Measurements from ENCODE around the gene ASXL3.

The ASXL3 gene

GRCh38 chr18:33665187-33665586, 87.2 kb downstream of the ASXL3 start:
- no peak for DNase-seq

DNA sequence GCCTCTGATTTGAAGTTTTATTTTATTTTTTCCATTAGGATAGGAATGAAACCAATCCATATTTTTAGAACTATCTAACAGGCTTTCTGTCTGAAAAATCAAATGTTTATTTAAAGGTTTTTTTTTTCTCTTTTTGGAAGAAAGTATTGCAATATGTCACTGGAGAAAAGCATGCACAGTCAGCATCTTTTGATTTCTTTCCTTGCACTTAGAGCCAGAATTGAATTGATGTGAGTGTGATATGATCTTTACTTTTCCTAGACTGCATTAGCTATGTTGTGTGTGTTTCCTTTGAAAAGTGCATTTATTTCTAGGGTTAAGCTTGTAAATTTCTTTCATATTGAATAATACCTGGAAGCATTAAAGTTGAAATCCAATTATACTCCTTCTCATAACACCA, 87.6 kb downstream of the ASXL3 start:
- no peak for DNase-seq

DNA sequence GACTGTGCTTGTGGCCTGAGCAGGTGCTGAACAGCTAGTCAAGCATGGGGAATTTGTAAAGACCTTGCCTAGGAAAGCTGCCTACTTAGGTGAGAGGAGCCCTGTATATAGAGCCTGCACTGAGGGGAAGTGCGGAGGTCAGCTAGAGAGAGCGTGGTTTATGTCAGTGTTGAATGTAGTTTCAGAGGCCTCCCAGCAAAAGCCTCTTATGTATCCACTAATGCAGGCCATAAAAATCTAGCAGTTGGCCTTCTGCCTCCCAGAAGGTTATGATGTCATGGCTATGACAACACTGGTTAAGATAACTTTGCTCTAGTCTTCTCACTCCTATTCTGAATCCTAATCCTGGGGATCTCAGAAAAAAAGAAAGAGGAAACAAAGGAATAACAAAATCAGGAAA, 88.9 kb downstream of the ASXL3 start:
- no peak for DNase-seq

DNA sequence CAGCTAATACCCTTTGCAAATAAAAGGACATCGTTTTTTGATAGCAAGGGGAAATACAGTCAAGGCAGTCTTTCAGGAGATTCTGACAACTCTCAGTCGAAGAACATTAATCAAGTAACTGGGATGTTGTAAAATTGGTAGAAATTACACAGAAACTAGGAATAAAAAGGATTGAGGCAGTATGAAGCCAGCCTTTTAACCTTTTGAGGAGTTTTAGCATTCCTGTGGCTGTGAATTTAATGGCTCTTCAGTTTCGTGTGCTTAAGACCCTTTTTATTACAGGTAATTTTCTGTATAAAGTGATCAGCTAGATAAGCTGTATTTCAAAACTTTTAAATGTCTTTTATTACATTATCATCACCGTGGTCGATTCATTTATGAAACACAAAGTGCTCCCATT, 91.6 kb downstream of the ASXL3 start:
- no peak for DNase-seq

- DNase-seq: no peak
These were observed 92.0 kb downstream of the ASXL3 start for GRCh38 chr18:33670029-33670428.

- no peak for DNase-seq
These were observed 95.7 kb downstream of the ASXL3 start for GRCh38 chr18:33673689-33674088.

DNA sequence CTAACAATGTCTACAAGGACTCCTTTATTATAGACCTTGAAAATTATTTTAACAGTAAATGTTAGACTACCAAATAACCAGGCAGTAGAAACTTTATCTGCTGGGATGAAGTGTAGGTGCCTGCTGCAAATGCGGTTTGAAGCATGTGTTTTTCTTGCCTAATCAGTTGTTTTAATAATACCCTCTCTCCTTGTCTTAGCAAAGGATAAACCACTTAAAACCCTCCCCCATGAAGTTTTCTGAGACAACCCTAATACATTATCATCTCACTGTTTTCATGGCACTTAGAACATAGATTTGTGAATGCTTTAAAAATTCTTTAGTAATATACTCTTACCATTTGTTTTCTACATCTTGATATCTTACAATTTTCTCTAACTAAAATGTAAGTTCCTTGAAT, 98.6 kb downstream of the ASXL3 start:
- no peak for DNase-seq

GRCh38 chr18:33677891-33678290, 99.9 kb downstream of the ASXL3 start:
- DNase-seq: no peak

DNA sequence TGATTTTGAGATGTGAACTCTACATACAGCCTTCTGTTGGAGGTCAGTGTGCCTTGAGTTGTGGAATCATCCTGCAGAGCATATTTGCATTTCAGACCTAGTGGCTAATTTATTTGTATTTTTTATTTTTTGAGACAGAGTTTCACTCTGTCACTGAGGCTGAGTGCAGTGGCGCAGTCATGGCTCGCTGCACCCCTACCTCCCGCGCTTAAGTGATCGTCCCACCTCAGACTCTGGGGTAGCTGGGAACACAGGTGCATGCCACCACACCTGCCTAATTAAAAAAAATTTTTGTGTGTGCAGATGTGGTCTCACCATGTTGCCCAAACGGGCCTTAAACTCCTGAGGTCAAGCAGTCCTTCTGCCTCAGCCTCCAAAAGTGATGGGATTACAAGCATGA, 104.4 kb downstream of the ASXL3 start:
- DNase-seq: no peak

DNA sequence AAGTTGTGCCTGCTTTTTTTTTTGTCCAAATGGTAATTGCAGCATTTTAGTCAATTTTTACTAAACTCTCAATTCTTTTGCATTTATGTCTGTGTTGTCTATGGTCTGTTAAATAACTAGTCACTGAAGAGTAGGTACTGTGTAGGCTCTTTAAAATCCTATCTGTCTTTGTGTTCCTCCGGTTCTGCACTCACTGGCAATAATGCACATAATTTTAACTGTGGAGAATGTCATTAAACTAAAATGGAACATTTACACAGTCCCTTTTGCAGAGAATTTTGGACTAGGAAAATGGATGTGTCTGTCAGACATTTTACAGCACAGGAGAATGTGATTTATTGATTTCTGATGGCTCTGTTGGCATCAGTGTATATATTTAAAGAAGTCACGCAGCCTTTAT, 116.6 kb downstream of the ASXL3 start:
- no peak for DNase-seq

DNA sequence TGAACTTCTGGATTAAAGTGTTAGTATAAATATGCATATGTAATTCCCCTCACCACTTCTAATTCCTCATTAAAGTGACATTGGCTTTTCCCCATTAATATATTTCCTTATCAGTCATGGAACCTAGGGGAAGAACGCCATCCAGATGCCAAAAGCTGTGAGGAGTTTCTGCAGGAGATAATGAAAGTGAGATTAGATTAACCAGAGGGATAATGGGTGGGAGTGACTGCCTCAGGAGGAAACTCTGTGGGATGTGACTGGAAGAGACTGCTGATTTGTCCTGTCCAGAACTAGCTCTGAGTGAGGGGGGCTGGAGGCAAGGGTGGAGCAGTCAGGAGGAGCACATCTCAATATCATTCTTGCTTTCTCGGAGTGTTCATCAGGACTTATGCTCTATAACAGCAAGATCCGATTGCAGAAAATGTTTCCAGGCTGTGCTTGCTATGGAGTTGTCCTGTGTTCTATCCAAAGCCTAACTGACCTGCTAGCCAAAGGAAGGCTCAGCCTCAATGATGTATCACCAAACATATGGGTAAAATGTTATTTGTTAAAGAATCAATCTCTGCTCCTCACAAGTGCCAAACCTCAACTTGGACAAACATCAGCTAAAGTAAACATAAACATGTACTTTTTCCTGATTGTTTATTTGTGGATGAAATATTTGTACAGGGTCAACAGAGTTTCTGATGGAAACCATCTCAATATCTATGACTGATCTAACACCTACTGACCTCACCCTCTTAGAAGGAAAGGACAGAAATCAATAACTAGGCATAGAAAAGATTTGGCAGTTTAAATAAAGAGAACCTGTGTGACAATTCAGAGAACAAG, 118.5 kb downstream of the ASXL3 start:
- no peak for DNase-seq

DNA sequence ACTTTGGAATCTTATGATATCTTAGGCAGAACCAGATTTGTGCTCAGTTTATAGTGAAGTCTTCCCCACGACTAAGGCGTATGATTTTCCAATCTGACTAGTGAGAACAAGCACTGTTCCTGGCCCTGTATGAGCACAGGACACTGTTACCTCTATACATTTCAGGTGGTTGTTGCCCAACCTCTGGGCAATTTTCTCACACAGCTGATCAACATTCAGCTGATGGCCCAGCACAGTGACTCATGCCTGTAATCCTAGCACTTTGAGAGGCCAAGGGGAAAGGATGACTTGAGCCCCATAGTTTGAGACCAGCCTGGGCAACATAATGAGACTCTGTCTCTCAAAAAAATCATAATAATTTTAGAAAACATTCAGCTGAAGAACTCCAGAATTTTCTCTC, 119.5 kb downstream of the ASXL3 start:
- DNase-seq: no peak

GRCh38 chr18:33699372-33699771, 121.4 kb downstream of the ASXL3 start:
- DNase-seq: no peak

DNA sequence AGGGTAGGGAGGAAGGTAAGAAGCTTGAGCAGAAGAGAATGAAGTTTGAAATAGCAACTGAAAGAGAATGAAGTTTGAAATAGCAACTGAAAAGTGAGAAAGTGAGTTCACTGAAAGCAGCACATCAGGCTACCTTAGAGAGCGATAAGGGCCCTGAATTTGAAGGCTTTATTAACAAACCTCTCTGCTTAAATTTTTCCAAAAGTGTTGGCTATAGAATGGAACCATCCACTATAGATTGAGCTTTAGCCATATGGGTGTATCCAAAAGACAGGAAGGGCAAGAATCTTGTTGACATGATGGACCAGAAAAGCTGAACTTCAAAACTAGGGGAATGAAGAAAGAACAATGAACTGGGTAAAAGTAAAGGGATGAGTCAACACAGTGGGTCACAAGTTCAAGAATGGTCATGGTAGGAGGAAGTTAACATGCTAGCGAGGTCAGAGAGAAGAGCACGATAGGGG, 122.5 kb downstream of the ASXL3 start:
- no peak for DNase-seq

GRCh38 chr18:33702625-33703024, 124.6 kb downstream of the ASXL3 start:
- no peak for DNase-seq

DNA sequence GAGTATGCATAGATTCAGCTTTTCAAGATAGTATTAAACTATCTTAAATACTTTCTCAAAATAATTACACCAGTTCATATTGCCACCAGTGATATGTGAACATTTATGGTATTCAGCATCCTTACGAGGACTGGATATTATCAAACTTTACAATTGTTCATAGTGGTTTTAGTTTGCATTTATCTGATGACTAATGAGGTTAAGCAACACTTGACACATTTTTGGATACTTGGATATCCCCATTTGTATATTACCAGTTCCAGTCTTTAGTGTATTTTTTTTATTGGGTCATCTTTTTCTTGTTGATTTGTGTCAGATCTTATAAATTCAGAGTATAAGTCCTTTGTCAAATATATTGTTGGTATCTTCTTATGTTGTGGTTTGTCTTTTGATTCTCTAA, 128.4 kb downstream of the ASXL3 start:
- no peak for DNase-seq

GRCh38 chr18:33708876-33709275, 130.9 kb downstream of the ASXL3 start:
- no peak for DNase-seq

DNA sequence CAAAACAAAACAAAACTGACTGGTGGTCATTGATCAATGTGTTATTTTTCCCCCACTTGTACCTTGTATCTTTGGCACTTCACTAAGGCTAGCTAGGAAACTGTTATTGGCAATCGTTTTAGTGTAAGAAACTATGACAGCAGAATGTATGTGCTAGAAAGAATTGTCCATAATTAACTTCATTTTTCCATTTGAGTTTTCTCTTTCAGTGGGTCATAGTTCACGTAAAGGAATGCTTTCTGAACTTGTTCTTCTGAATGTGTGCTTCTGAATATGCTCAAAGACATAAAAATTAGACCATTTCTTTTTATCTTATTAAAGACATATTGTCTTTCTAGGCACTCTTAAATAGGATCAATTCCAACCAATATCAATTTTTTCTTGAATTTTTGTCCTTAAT, 132.2 kb downstream of the ASXL3 start:
- no peak for DNase-seq

- DNase-seq: no peak
These were observed 133.5 kb downstream of the ASXL3 start for GRCh38 chr18:33711514-33711913.

- DNase-seq: no peak
These were observed 134.7 kb downstream of the ASXL3 start for GRCh38 chr18:33712719-33713118.

- DNase-seq: no peak
These were observed 138.2 kb downstream of the ASXL3 start for GRCh38 chr18:33716061-33716683.

DNA sequence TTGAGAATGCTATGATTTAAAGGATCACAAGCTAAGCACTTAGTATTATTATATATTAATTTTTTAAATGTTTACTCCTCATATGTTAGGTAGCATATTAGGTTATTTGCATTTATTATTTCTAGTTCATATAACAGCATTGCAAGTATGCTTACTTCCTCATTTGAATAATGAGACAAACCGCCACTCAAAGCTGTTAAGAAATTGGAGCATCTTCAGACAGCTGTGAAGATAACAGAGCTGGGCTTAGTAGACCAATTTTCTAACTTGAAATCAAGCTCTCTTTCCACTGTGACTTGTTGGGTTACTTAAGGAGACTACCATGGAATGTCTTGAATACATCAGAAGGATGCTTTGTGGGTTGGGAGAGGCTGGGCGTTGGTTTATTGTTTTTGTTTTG, 139.3 kb downstream of the ASXL3 start:
- no peak for DNase-seq

GRCh38 chr18:33720133-33720532, 142.1 kb downstream of the ASXL3 start:
- DNase-seq: no peak

GRCh38 chr18:33729556-33729955, 151.5 kb downstream of the ASXL3 start:
- DNase-seq: no peak

DNA sequence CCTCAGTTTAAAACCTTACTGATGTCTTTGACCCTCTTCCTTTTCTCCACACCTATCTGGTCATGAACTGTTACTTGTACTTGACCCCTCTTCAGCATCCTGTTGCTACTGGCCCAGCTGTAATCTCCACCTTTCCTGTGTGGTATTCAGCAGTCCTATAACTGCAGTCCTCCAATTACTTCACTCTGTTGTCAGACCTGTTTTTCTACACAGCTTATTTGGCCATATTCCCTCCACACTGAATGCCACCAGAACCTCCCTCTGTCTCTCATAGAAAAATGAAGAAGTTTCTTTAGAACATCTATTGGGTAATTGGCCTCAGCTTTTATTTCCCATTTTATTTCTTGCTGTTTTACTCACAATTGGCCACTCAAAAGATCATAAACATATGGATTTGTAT, 155.4 kb downstream of the ASXL3 start:
- no peak for DNase-seq
